Activated naive CD4-positive, alpha-beta T cell (primary cell): ENCODE measurements around the gene HS1BP3.

Experiments used
- DNase-seq, 4 experiments: peaks; one replicate each; lab custom pipeline; 2025; lab: John Stamatoyannopoulos, UW

Gene HS1BP3

DNA sequence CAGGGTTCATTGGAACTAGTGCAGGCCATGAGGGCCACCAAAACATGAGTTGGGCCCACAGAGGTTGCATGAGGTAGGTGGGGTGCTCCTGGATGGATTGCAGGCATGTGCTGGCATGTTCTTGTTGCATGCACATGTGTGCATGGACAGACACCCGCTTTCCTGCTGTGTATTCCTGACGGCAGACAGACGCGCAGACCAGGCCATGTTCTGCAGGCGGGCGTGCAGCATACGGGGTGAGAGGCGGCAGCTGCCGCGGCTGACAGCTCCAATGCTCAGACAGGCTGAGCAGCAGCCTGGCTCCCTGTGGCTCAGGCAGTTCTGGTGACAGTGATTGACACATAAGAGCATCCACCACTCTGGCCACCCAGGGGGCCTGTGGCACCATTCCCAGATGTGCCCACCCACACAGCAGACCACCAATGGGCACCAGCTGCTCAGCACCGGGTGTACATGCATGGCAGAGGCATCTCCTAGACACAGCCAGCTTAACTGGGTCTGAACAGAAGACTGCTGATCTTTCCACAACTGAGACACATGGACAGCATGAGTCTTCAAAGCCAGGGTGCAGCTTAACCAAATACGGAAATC lies 21.2 kb downstream of the HS1BP3 start:
- DNase-seq = no peak

DNA sequence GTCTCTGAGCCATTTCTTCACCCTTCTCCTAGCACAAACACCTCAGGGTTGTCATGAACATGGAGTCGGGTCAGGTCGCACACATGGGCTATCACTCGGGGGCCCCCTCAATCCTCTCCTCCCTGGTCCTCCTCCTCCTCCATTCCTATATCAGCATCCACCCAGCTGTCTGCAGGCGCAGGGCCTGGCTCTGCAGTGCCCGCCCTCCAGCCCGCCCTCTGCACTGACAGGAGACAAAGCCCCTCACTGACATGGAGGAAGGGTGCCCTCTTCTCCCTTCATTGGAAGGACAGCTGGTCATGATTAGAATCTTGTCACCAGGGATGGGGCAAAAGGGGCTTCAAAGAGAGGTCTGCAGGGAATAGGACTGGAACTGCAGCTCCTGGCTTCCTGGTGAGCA lies 21.7 kb downstream of the HS1BP3 start:
- no peak for DNase-seq

DNA sequence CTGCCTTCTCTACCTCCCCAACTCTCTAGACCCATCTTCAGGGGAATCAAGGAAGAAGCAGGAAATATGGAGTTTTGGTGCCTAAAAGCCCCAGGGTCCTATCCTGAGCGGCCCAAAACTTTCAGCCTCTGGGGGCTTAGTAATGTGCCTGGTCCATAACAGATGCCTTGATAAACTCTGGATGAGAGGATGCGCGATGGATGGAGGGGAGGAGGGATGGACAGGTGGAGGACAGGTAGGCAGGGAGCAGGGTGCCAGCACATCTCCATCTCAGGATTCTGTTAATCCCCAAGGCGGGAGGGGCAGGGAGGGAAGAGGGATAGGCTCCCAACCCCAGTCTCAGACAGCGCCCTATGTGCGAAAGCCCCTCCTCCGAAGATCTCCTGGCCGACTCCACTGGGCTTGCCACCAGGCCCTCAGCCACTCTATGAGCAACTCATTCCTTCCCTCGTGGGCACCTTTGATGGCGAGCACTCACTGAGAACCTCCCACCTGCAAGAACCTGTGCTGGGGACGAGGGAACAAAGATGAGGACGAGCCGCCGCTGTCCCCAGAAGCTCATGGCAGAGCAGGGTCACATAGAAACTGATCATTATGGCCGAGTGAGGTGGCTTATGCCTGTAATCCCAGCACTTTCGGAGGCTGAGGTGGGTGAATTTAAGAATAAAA lies 23.1 kb downstream of the HS1BP3 start:
- DNase-seq = no peak

- DNase-seq = no peak
These were observed 24.0 kb downstream of the HS1BP3 start for GRCh38 chr2:20626698-20627513.

DNA sequence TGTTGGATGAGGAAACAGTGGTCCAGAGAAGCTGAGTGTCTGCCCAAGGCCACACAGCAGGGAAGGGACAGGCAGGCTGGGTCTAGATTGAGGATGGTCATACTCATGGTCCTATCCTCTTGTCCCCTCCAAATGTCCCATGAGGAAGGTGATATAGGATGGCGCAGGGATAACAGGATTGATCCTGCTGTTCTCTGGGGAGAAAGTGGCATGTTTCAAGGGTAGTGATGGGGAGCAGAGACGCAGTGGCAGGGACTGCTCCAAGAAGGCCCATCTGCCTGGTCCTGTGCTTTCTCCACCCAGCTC lies 24.6 kb downstream of the HS1BP3 start:
- no peak for DNase-seq

DNA sequence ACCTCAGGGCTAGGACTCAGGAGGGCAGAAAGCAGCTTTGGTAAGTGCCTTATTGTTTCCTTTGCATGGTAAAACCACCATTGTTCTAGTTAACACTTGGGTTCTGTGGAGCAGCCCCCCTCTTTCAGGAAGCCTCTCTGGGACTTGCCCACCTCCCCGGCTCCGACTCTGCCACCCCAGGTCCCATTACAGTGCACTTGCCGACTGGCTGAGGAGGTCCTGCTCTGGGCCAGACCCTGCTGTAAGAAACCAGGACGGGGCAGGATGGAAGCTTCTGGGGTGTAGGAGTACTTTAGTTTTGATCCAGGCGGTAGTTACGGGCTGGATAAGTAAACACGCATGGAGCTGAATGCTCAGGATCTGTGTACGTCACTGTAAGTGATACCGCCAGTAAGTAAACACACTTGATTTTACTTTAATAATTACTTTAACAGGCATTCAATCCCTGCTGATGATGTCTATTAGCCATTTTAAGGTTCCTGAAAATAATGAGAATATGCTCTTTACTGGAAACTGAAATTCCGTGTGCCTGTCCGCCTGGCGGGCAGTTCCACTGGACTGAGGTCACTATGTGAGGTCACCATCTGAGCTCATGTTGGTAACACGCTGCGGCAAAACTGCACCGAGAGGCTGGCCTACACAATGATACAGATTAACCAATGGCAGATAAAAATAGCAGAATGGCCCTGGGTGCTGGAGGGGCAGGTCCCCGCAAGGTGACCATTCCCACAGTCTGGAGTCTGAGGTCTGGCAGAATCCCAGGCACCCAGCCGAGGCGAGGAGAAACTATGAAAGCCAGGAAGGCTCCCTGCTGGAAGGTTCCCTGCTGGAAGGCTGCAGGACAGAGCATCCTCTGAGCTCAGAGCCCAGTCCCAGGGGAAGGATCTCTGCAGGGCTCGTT lies 25.2 kb downstream of the HS1BP3 start:
- no peak for DNase-seq

DNA sequence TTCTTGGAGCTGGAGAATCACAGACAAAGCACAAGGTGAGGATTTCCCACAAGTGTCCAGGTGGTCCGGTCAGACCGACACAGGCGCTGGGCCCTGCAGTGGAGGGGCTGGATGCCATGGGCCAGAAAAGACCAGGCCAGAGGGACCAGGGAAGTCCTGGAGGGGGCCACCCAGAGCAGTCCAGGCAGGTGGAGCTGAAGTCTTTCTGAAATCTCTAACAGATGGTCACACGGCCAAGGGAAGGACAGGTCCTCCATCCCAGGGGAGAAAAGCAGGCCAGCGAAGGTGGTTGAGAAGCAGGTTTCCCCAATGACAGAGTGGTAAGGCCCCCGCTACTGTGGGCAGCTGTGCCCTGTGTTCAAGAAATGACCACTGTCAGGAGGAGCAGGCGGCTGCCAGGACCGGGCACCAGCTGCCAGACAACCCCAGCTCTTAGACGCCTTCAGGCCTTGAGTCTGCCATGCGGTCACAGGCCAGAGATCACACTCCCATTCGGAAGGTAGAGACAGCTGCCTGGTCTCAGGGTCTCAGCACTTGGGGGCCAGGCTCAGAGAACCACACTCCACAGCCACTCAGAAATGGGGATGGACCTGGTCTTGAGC lies 25.9 kb downstream of the HS1BP3 start:
- DNase-seq = no peak

GRCh38 chr2:20624156-20624883 lies 26.6 kb downstream of the HS1BP3 start:
- DNase-seq = no peak

DNA sequence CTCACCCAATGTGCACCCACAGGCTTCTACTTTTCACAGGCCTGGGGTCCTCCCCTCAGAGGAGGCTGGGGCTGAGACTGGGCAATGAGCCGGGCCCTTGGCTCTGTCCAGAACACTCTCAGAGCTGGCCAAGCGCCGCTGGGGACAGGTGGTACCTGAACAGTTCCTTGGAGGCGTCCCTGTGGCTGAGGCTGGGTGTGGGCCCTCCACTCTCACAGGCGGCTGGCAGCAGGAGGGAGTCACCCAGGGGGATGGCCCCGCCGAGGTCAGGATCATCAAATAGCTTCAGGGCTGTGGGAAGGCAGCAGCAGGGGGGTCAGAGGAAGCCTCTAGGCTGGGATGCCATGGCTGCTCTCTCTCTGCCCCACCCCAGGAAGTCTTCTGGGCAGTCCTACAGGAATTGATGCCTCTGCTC lies 27.1 kb downstream of the HS1BP3 start:
- no peak for DNase-seq

DNA sequence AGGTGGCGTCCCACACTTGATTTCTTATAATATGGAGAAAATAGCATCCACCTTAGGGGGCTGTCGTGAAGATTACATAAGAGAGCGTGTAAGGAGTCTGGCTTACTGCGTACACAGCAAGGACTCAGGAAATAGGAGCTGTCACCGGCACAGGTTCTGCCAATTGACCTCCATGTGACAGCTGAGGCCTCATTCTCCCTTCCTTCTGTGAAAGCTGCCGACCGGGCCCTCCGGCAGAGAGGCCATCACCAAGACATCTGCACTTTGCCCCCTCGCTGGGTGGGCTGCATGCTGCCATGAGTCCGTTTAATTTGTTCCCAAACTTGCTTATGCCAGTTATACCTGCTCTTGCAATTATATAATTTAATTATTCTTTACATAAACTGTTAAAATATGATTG lies 27.7 kb downstream of the HS1BP3 start:
- no peak for DNase-seq

DNA sequence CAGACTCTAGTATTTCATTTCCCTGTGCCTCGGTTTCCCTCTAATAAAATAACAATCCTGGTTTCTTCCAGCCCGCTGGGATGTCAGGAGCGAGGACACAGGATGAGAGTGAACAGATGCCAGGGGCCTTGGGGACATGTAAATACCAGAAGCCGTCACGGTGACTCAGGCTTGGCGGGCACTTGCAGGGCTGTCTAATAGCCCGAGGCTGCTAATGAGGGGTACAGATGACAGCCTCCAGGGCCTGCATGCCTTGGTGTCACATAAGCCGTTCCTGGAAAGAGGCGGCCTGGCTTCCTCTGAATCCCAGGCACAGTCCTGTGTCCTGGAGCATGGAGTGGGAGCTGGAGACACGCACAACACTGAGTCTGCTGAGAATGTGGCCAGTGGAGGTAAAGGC lies 28.2 kb downstream of the HS1BP3 start:
- no peak for DNase-seq

DNA sequence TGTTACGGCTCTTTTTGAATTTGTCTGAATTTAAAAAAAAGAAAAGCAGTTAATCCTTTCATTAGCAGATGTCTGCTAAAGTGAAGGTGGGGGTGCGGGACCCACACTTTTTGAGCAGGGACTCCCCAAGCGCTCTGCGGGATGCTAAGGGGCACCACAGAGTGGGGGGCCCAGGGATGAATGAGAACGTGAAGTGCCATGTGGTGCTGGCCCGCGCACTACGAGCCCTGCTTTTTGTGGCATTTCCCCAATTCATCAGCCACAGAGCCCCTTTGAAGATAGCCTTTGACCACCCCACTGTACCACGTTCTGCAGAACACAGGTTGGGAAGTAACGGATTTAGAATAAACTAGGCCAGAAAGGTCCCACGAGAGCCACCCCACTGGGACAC lies 28.6 kb downstream of the HS1BP3 start:
- DNase-seq = no peak

GRCh38 chr2:20621366-20622295 lies 29.3 kb downstream of the HS1BP3 start:
- no peak for DNase-seq

GRCh38 chr2:20620696-20621365 lies 30.1 kb downstream of the HS1BP3 start:
- DNase-seq = no peak

- DNase-seq = no peak
These were observed 30.6 kb downstream of the HS1BP3 start for GRCh38 chr2:20620271-20620681.

DNA sequence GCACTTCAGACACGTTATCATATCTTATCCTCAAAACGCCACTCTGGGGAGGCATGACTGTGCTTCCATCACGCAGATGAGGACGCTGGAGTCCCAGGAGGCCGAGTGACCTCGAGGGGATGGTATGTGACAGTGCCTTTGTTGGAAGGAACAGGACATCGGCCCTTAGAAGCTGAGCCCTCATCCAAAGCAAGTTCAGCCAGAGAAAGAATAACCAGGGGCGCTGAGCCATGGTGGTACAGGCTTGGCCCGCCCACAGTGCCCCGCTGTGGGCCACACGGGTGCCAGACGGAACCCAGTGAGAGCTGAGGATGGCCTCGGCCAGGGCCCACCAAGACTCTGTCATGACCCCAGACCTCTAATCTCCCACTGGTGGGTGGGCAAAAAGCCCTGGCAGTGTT lies 31.3 kb downstream of the HS1BP3 start:
- no peak for DNase-seq

- DNase-seq = no peak
These were observed 31.9 kb downstream of the HS1BP3 start for GRCh38 chr2:20618886-20619521.

GRCh38 chr2:20618468-20618885 lies 32.4 kb downstream of the HS1BP3 start:
- no peak for DNase-seq

- no peak for DNase-seq
These were observed 32.9 kb downstream of the HS1BP3 start for GRCh38 chr2:20617892-20618467.
